ENCODE results near the gene FBXO48. TPM values are rescaled to one million over a fixed set of nuclear protein-coding genes. Genes with fewer than 3 reads are reported as not detected.

Gene FBXO48
- total and polyA plus RNA-seq, 10 of the 15 experiments (the other 5 are each of a cell fraction or from before 2014, with no cell fraction given), result 0.56 to 2.3 (median 1.2) TPM

- TF ChIP-seq MXI1 (IDR thresholded peaks at IDR 0.05; ENCODE audit: low read depth, low read length), result no peak
Measured at GRCh38 chr2:68483011-68483410, 15.9 kb upstream of the FBXO48 start (continued).

- DNase-seq (ENCODE audit: low read depth, low spot score), result no peak
- no peak overlapping the region for H2AFZ ChIP-seq (ENCODE audit: control insufficient read depth, low read depth, low read length)
- 0 out of 2 replicates have a peak, but pooled peaks cover 2% of the 10 kb centered on the region for H4K20me1 ChIP-seq (ENCODE audit: control insufficient read depth, insufficient read depth)
- no TSS peak for BruUV-seq (replicated peaks)
- no peak for FAIRE-seq
- H3K4me1 ChIP-seq (ENCODE audit: control insufficient read depth, insufficient read depth, low read length), result no peaks in the 10 kb centered on the region
- H3K79me2 ChIP-seq (ENCODE audit: control insufficient read depth, insufficient read depth, low read length), result no peaks in the 10 kb centered on the region
- no peak for TF ChIP-seq YY1 (IDR thresholded peaks at IDR 0.05; ENCODE audit: low read depth, low read length)
- TF ChIP-seq EGR1 (IDR thresholded peaks at IDR 0.05; ENCODE audit: borderline replicate concordance in 1 of 2, low read depth in 2 of 2, low read length in 2 of 2), result no peak
- TF ChIP-seq SMAD5 (IDR thresholded peaks at IDR 0.05; ENCODE audit: low read depth), result no peak
- TF ChIP-seq, protein P1, sequence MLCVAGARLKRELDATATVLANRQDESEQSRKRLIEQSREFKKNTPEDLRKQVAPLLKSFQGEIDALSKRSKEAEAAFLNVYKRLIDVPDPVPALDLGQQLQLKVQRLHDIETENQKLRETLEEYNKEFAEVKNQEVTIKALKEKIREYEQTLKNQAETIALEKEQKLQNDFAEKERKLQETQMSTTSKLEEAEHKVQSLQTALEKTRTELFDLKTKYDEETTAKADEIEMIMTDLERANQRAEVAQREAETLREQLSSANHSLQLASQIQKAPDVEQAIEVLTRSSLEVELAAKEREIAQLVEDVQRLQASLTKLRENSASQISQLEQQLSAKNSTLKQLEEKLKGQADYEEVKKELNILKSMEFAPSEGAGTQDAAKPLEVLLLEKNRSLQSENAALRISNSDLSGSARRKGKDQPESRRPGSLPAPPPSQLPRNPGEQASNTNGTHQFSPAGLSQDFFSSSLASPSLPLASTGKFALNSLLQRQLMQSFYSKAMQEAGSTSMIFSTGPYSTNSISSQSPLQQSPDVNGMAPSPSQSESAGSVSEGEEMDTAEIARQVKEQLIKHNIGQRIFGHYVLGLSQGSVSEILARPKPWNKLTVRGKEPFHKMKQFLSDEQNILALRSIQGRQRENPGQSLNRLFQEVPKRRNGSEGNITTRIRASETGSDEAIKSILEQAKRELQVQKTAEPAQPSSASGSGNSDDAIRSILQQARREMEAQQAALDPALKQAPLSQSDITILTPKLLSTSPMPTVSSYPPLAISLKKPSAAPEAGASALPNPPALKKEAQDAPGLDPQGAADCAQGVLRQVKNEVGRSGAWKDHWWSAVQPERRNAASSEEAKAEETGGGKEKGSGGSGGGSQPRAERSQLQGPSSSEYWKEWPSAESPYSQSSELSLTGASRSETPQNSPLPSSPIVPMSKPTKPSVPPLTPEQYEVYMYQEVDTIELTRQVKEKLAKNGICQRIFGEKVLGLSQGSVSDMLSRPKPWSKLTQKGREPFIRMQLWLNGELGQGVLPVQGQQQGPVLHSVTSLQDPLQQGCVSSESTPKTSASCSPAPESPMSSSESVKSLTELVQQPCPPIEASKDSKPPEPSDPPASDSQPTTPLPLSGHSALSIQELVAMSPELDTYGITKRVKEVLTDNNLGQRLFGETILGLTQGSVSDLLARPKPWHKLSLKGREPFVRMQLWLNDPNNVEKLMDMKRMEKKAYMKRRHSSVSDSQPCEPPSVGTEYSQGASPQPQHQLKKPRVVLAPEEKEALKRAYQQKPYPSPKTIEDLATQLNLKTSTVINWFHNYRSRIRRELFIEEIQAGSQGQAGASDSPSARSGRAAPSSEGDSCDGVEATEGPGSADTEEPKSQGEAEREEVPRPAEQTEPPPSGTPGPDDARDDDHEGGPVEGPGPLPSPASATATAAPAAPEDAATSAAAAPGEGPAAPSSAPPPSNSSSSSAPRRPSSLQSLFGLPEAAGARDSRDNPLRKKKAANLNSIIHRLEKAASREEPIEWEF (IDR thresholded peaks at IDR 0.05; ENCODE audit: insufficient replicate concordance, low read depth, low read length), result no peak
- TF ChIP-seq, protein P2, sequence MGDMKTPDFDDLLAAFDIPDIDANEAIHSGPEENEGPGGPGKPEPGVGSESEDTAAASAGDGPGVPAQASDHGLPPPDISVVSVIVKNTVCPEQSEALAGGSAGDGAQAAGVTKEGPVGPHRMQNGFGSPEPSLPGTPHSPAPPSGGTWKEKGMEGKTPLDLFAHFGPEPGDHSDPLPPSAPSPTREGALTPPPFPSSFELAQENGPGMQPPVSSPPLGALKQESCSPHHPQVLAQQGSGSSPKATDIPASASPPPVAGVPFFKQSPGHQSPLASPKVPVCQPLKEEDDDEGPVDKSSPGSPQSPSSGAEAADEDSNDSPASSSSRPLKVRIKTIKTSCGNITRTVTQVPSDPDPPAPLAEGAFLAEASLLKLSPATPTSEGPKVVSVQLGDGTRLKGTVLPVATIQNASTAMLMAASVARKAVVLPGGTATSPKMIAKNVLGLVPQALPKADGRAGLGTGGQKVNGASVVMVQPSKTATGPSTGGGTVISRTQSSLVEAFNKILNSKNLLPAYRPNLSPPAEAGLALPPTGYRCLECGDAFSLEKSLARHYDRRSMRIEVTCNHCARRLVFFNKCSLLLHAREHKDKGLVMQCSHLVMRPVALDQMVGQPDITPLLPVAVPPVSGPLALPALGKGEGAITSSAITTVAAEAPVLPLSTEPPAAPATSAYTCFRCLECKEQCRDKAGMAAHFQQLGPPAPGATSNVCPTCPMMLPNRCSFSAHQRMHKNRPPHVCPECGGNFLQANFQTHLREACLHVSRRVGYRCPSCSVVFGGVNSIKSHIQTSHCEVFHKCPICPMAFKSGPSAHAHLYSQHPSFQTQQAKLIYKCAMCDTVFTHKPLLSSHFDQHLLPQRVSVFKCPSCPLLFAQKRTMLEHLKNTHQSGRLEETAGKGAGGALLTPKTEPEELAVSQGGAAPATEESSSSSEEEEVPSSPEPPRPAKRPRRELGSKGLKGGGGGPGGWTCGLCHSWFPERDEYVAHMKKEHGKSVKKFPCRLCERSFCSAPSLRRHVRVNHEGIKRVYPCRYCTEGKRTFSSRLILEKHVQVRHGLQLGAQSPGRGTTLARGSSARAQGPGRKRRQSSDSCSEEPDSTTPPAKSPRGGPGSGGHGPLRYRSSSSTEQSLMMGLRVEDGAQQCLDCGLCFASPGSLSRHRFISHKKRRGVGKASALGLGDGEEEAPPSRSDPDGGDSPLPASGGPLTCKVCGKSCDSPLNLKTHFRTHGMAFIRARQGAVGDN (IDR thresholded peaks at IDR 0.05), result no peak
- TF ChIP-seq ATF7 (IDR thresholded peaks at IDR 0.05; ENCODE audit: low read depth), result no peak
- no peak for TF ChIP-seq ZZZ3 (IDR thresholded peaks at IDR 0.05; ENCODE audit: control insufficient read depth, insufficient read length, low read depth)
- no peak overlapping the region for H3K27ac ChIP-seq (ENCODE audit: control insufficient read depth, insufficient read depth)
- SMC1A ChIA-PET (ENCODE audit: uncharacterized antibody, unreplicated experiment), result interaction anchor here (2.7 kb wide), 1 partner anchor 18 kb away, joined by 11 read pairs; no protein-coding TSS in a partner anchor
- H3K4me3 ChIP-seq, result no peak overlapping the region
- no peak for ATAC-seq
- no peaks in the 10 kb centered on the region for H3K36me3 ChIP-seq (ENCODE audit: control insufficient read depth in 2 of 2, insufficient read depth in 2 of 2, low read length in 1 of 2)
- H3K4me2 ChIP-seq (ENCODE audit: control insufficient read depth, insufficient read depth), result no peak overlapping the region
- POLR2A ChIA-PET, result no interaction called here
- CTCF ChIA-PET, result no interaction called here
- intact Hi-C loops (cut with micrococcal nuclease; ENCODE audit: unreplicated experiment) (no loop called here), in situ Hi-C loops (cut with MboI) (no loop called here)
- no peaks in the 10 kb centered on the region for H3K9me3 ChIP-seq (replicated peaks; ENCODE audit: control insufficient read depth, insufficient read depth, low read length)
- RAD21 ChIA-PET (ENCODE audit: unreplicated experiment), result no interaction called here
- H3K27me3 ChIP-seq (replicated peaks in 1 of 2; ENCODE audit: control insufficient read depth in 2 of 2, insufficient read depth in 2 of 2, low read length in 1 of 2), result no peaks in the 10 kb centered on the region
- H3K9ac ChIP-seq (ENCODE audit: control insufficient read depth, insufficient read depth, low read length), result no peak overlapping the region
- WGBS (ENCODE audit: insufficient coverage, insufficient replicate concordance, low lambda C conversion rate, missing lambda C conversion rate), result 46% methylated on average over 2 of the region's 2 CpGs
Measured at GRCh38 chr2:68482296-68482820, 15.3 kb upstream of the FBXO48 start.
